GM18861 (cell line): ENCODE data around the gene FBXW8.

Experiments
- ATAC-seq: cut with Tn5 transposase; IDR thresholded peaks from one replicate; pipeline ENCODE4 v1.9.1; 2021; ENCODE audit not compliant: unreplicated experiment

Gene FBXW8

GRCh38 chr12:116910645-116911451 lies at the start of gene FBXW8:
TSS of gene FBXW8 (plus strand) at chr12:116910950. CDS start at chr12:116911038, 88 bp downstream.
- peak; percentile 86 for ATAC-seq

- ATAC-seq, result peak; percentile 55
Measured at GRCh38 chr12:116861320-116861719, 49.4 kb upstream of the FBXW8 start.

- ATAC-seq, result no peak
Measured at GRCh38 chr12:116862167-116862566, 48.6 kb upstream of the FBXW8 start.

GRCh38 chr12:116863275-116863767 lies 47.4 kb upstream of the FBXW8 start:
- no peak for ATAC-seq

- ATAC-seq, result no peak
Measured at GRCh38 chr12:116864371-116865160, 46.2 kb upstream of the FBXW8 start.

- no peak for ATAC-seq
Measured at GRCh38 chr12:116867523-116867922, 43.2 kb upstream of the FBXW8 start.

GRCh38 chr12:116870306-116870705 lies 40.4 kb upstream of the FBXW8 start:
- ATAC-seq, result no peak

- ATAC-seq, result no peak
Measured at GRCh38 chr12:116874324-116874995, 36.3 kb upstream of the FBXW8 start.

GRCh38 chr12:116876151-116876869 lies 34.4 kb upstream of the FBXW8 start:
- no peak for ATAC-seq

GRCh38 chr12:116878567-116879508 lies 31.9 kb upstream of the FBXW8 start:
- ATAC-seq, result no peak

GRCh38 chr12:116879509-116880212 lies 31.1 kb upstream of the FBXW8 start:
- no peak for ATAC-seq

GRCh38 chr12:116880213-116880816 lies 30.4 kb upstream of the FBXW8 start:
- ATAC-seq, result no peak

- no peak for ATAC-seq
Measured at GRCh38 chr12:116880817-116881324, 29.9 kb upstream of the FBXW8 start.

- ATAC-seq, result no peak
Measured at GRCh38 chr12:116881325-116881876, 29.3 kb upstream of the FBXW8 start, which contains the start of gene HRK. TSS of gene HRK (minus strand) at chr12:116881441. CDS start at chr12:116881307, 134 bp downstream.

GRCh38 chr12:116881877-116882507 lies 28.8 kb upstream of the FBXW8 start:
- ATAC-seq, result no peak

- no peak for ATAC-seq
Measured at GRCh38 chr12:116882742-116883141, 28.0 kb upstream of the FBXW8 start.

- ATAC-seq, result no peak
Measured at GRCh38 chr12:116884871-116885270, 25.9 kb upstream of the FBXW8 start.
